A549 treated with Mapracorat at 1 μM for 4 hours (cell line): ENCODE measurements around the gene IFIT3. TPM values are rescaled to one million over a fixed set of nuclear protein-coding genes. Genes with fewer than 3 reads are reported as not detected.

Experiments
- total RNA-seq: library from RNA; stranded (reverse); fragments of 200-300 nt; extraction: Qiagen RNA extraction; gene quantifications from 5 replicates; pipeline ENCODE4 v1.2.3, GENCODE V29; 2022

The IFIT3 gene
- total RNA-seq = 4.1 to 5.5 TPM (median 5.0 TPM) in 5 replicates

GRCh38 chr10:89327803-89328441 is at the start of gene IFIT3:
TSS of gene IFIT3 (plus strand) at chr10:89327997. CDS start at chr10:89328074, 77 bp downstream.

GRCh38 chr10:89301721-89302445 is 25.9 kb upstream of the IFIT3 start, which contains the start of gene IFIT2:
TSS of gene IFIT2 (plus strand) at chr10:89302046. CDS start at chr10:89302124, 78 bp downstream.

GRCh38 chr10:89377705-89378637 is 50.2 kb downstream of the IFIT3 start, which contains the start of gene IFIT1B:
TSS of gene IFIT1B (plus strand) at chr10:89378056. CDS start at chr10:89378136, 80 bp downstream.

Other genes with a start within 250 kb of the IFIT3 start
- 0.12 to 0.36 TPM (median 0.32 TPM) in 5 replicates for gene CH25H, start 120.7 kb upstream of the IFIT3 start, total RNA-seq
- 43.4 to 52.0 TPM (median 48.9 TPM) in 5 replicates for gene LIPA, start 76.2 kb upstream of the IFIT3 start, total RNA-seq
- gene IFIT2, start 26.0 kb upstream of the IFIT3 start, total RNA-seq = 1.8 to 2.8 TPM (median 2.4 TPM) in 5 replicates
- not detected in 5 replicates for gene IFIT1B, start 50.1 kb downstream of the IFIT3 start, total RNA-seq
- gene IFIT1, start 64.6 kb downstream of the IFIT3 start, total RNA-seq = 3.5 to 5.5 TPM (median 4.7 TPM) in 5 replicates
- gene IFIT5, start 86.6 kb downstream of the IFIT3 start, total RNA-seq = 7.6 to 11.6 TPM (median 8.8 TPM) in 5 replicates
- 0.21 to 0.86 TPM (median 0.31 TPM) in 5 replicates for gene SLC16A12, start 207.6 kb downstream of the IFIT3 start, total RNA-seq